Measurements from ENCODE around the gene NEDD8. TPM values are rescaled to one million over a fixed set of nuclear protein-coding genes. Genes with fewer than 3 reads are reported as not detected.

Gene NEDD8
- total RNA-seq, 6 experiments from 2014 or later, result 60.0 to 72.9 (median 68.7) TPM

- H3K27me3 ChIP-seq, result no peaks in the 10 kb centered on the region
- intact Hi-C loops (cut with DNase I), result loop anchor here (5.0 to 10.0 kb wide), 2 partner anchors 51 to 54 kb away; partner anchors contain the start of genes DHRS1 (in 2 of the 2) and NOP9 (in 2 of the 2)
- peak overlapping the region; percentile 66 to 86 (median 73) for H3K4me3 ChIP-seq
- WGBS (ENCODE audit: insufficient coverage, low coverage, low lambda C conversion rate, missing lambda C conversion rate), result 37% methylated on average over 5 of the region's 10 CpGs
- no peak for TF ChIP-seq CTCF (IDR thresholded peaks at IDR 0.05)
- no peak for TF ChIP-seq POLR2A (IDR thresholded peaks at IDR 0.05)
- peaks cover 0 to 19% (median 0%) of the 10 kb centered on the region in 4 donors for H3K4me1 ChIP-seq
- DNase-seq, result peak in 1 of 3 donors; percentile 47
- ATAC-seq, result peak in 1 of 4 donors; percentile 0
- H3K36me3 ChIP-seq, result peaks cover 0 to 27% (median 10%) of the 10 kb centered on the region in 4 donors
- peak overlapping the region; percentile 93 to 100 (median 94) for H3K27ac ChIP-seq
- H3K9me3 ChIP-seq, result no peaks in the 10 kb centered on the region
Measured at GRCh38 chr14:24243336-24243836, 11.2 kb upstream of the NEDD8 start.

GRCh38 chr14:24241829-24242443, 9.8 kb upstream of the NEDD8 start:
- intact Hi-C loops (cut with DNase I), result loop anchor here (5.0 to 10.0 kb wide), 2 partner anchors 53 to 55 kb away; partner anchors contain the start of genes DHRS1 (in 2 of the 2) and NOP9 (in 2 of the 2)
- peak; percentile 59 to 80 (median 64) for TF ChIP-seq CTCF (IDR thresholded peaks at IDR 0.05)
- TF ChIP-seq POLR2A (IDR thresholded peaks at IDR 0.05), result no peak

GRCh38 chr14:24240110-24240918, 8.1 kb upstream of the NEDD8 start:
- 94% methylated on average over 2 of the region's 9 CpGs for WGBS (ENCODE audit: insufficient coverage, low coverage, low lambda C conversion rate, missing lambda C conversion rate)
- intact Hi-C loops (cut with DNase I), result loop anchor here (5.0 to 10.0 kb wide), 2 partner anchors 54 to 57 kb away; partner anchors contain the start of genes DHRS1 (in 2 of the 2) and NOP9 (in 2 of the 2)
- TF ChIP-seq CTCF (IDR thresholded peaks at IDR 0.05), result no peak
- no peak for TF ChIP-seq POLR2A (IDR thresholded peaks at IDR 0.05)
- no peaks in the 10 kb centered on the region for H3K9me3 ChIP-seq
- no peak overlapping the region for H3K4me3 ChIP-seq
- no peak overlapping the region for H3K27ac ChIP-seq
- H3K27me3 ChIP-seq, result no peaks in the 10 kb centered on the region
- H3K36me3 ChIP-seq, result peaks cover 4 to 56% (median 22%) of the 10 kb centered on the region in 4 donors
- DNase-seq, result peak in 1 of 3 donors; percentile 37
- ATAC-seq, result no peak
- peaks cover 0 to 19% (median 0%) of the 10 kb centered on the region in 4 donors for H3K4me1 ChIP-seq

More at GRCh38 chr14:24241829-24242443, 9.8 kb upstream of the NEDD8 start:
- Histone ChIP-seq H3K36me3 (peaks cover 4 to 41% (median 13%) of the 10 kb centered on the region in 4 donors), H3K27me3 (no peaks in the 10 kb centered on the region), H3K4me1 (peaks cover 0 to 19% (median 0%) of the 10 kb centered on the region in 4 donors), H3K9me3 (no peaks in the 10 kb centered on the region), H3K27ac (peak overlapping the region; percentile 93 to 100 (median 94)), H3K4me3 (peak overlapping the region; percentile 66 to 86 (median 73))
- peak; percentile 91 to 96 (median 92) for ATAC-seq
- peak; percentile 96 for DNase-seq
- under 1% methylated on average over 30 of the region's 39 CpGs for WGBS (ENCODE audit: insufficient coverage, low coverage, low lambda C conversion rate, missing lambda C conversion rate)

GRCh38 chr14:24238527-24239037, 6.4 kb upstream of the NEDD8 start:
- Histone ChIP-seq H3K27ac (no peak overlapping the region), H3K4me1 (peaks cover 0 to 30% (median 3%) of the 10 kb centered on the region in 4 donors), H3K4me3 (no peak overlapping the region), H3K27me3 (no peaks in the 10 kb centered on the region), H3K9me3 (no peaks in the 10 kb centered on the region), H3K36me3 (peaks cover 4 to 56% (median 23%) of the 10 kb centered on the region in 4 donors)
- intact Hi-C loops (cut with DNase I), result no loop called here
- WGBS (ENCODE audit: insufficient coverage, low coverage, low lambda C conversion rate, missing lambda C conversion rate), result no CpG with 5 or more reads among the region's 5 CpGs
- ATAC-seq (no peak), DNase-seq (peak in 1 of 3 donors; percentile 22)
- no peak for TF ChIP-seq POLR2A (IDR thresholded peaks at IDR 0.05)
- TF ChIP-seq CTCF (IDR thresholded peaks at IDR 0.05), result no peak

Data from right lobe of liver (tissue), 6 donors.